GM12878 (cell line): ENCODE data around the gene OGFR. TPM values are rescaled to one million over a fixed set of nuclear protein-coding genes. Genes with fewer than 3 reads are reported as not detected.

Source experiments
- ATAC-seq: fragments of 200-7000 bp; cut with Tn5 transposase; 3 replicates; pipeline ENCODE4 v1.9.1; 2020; ENCODE audit warnings: mild to moderate bottlenecking, moderate library complexity
- BruUV-seq: library from RNA; stranded (reverse); fragments of 400-500 nt; replicated peaks from 2 replicates; lab custom pipeline; 2021; lab: Mats Ljungman, UMichigan
- CTCF ChIA-PET: fragments of 300-600 bp; sonication (Branson Sonifier 250); formaldehyde crosslinking; extraction: SDS; loops from one replicate; lab custom pipeline; 2021; ENCODE audit warnings: inconsistent platforms; lab: Yijun Ruan, JAX
- POLR2A ChIA-PET: fragments of 350-600 bp; formaldehyde crosslinking; extraction: SDS; loops from one replicate; lab custom pipeline; 2021; ENCODE audit warnings: inconsistent platforms; lab: Charles Lee
- RAD21 ChIA-PET: fragments of 300-600 bp; sonication (Branson Sonifier 250); formaldehyde crosslinking; loops from one replicate; lab custom pipeline; 2023; ENCODE audit warnings: antibody characterized with exemption; ENCODE audit not compliant: unreplicated experiment; lab: Charles Lee
- SMC1A ChIA-PET: fragments of 300-600 bp; sonication (Branson Sonifier 250); formaldehyde crosslinking; loops from one replicate; lab custom pipeline; 2023; ENCODE audit not compliant: unreplicated experiment, uncharacterized antibody; lab: Charles Lee
- DNase-seq: peaks from one replicate; pipeline ENCODE4 v3.0.0-alpha.2; 2011; ENCODE audit warnings: low read depth, low spot score
- FAIRE-seq: peaks from 3 replicates; lab custom pipeline; 2011; peaks lifted over from hg19 to GRCh38; lab: Jason Lieb, UNC
- H2AFZ ChIP-seq: 2 replicates; pipeline ENCODE4 v1.6.0; 2011; ENCODE audit warnings: low read depth, low read length, control low read depth; ENCODE audit not compliant: control insufficient read depth
- H3K27ac ChIP-seq: 2 replicates; pipeline ENCODE4 v1.5.1; 2011; ENCODE audit warnings: control low read depth; ENCODE audit not compliant: control insufficient read depth, insufficient read depth
- H3K27me3 ChIP-seq, 2 experiments: replicated peaks in 1 of 2; 2 replicates each; pipeline versions ENCODE4 v1.6.0 to v1.6.1; 2011; ENCODE audit warnings: low read length in 1 of 2; ENCODE audit not compliant: control insufficient read depth in 2 of 2, insufficient read depth in 2 of 2
- H3K36me3 ChIP-seq, 2 experiments: 2 replicates each; pipeline ENCODE4 v1.5.1; 2011; ENCODE audit warnings: low read length in 1 of 2; ENCODE audit not compliant: control insufficient read depth in 2 of 2, insufficient read depth in 2 of 2
- H3K4me1 ChIP-seq: 2 replicates; pipeline ENCODE4 v1.6.1; 2011; ENCODE audit warnings: mild to moderate bottlenecking, low read length, moderate library complexity, mixed read lengths; ENCODE audit not compliant: control insufficient read depth, insufficient read depth
- H3K4me2 ChIP-seq: 2 replicates; pipeline ENCODE4 v1.6.0; 2011; ENCODE audit warnings: control low read depth; ENCODE audit not compliant: control insufficient read depth, insufficient read depth
- H3K4me3 ChIP-seq: fragments of 200-600 bp; sonication (generic); 2 replicates; pipeline ENCODE4 v1.5.1; 2016
- H3K79me2 ChIP-seq: 2 replicates; pipeline ENCODE4 v1.6.0; 2011; ENCODE audit warnings: low read length; ENCODE audit not compliant: control insufficient read depth, insufficient read depth
- H3K9ac ChIP-seq: 2 replicates; pipeline ENCODE4 v1.8.0; 2011; ENCODE audit warnings: low read length, control low read depth, mixed read lengths; ENCODE audit not compliant: control insufficient read depth, insufficient read depth
- H3K9me3 ChIP-seq: replicated peaks from 3 replicates; pipeline ENCODE4 v1.5.1; 2011; ENCODE audit warnings: mild to moderate bottlenecking, low read length; ENCODE audit not compliant: control insufficient read depth, insufficient read depth
- H4K20me1 ChIP-seq: 2 replicates; pipeline ENCODE4 v1.6.0; 2011; ENCODE audit not compliant: control insufficient read depth, insufficient read depth
- CBX5 ChIP-seq: sonication (generic); IDR thresholded peaks from 2 replicates; pipeline ENCODE4 v1.6.1; 2016; ENCODE audit warnings: low read depth, moderate library complexity, mild to moderate bottlenecking, inconsistent platforms
- GABPA ChIP-seq: IDR thresholded peaks from 2 replicates; pipeline ENCODE4 v1.6.1; 2014; ENCODE audit warnings: antibody characterized with exemption, low read depth, mild to moderate bottlenecking, inconsistent platforms
- HDGF ChIP-seq: fragments of 450-650 bp; IDR thresholded peaks from 2 replicates; pipeline ENCODE4 v1.6.1; 2016; ENCODE audit warnings: antibody characterized with exemption
- IRF4 ChIP-seq: IDR thresholded peaks from 2 replicates; pipeline ENCODE4 v1.6.1; 2011; ENCODE audit warnings: low read depth, low read length
- KDM1A ChIP-seq: fragments of 200-600 bp; sonication (generic); IDR thresholded peaks from 2 replicates; pipeline ENCODE4 v1.6.1; 2016; ENCODE audit warnings: borderline replicate concordance
- MYB ChIP-seq: fragments of 150-350 bp; IDR thresholded peaks from 2 replicates; pipeline ENCODE4 v1.6.1; 2014; ENCODE audit warnings: mild to moderate bottlenecking, low read depth, low read length, borderline replicate concordance
- PBX3 ChIP-seq: IDR thresholded peaks from 2 replicates; pipeline ENCODE4 v1.6.1; 2011; ENCODE audit warnings: mild to moderate bottlenecking, low read depth, low read length, moderate library complexity; ENCODE audit not compliant: insufficient replicate concordance
- POU2F2 ChIP-seq: IDR thresholded peaks from 3 replicates; pipeline ENCODE4 v1.6.1; 2011; ENCODE audit warnings: low read depth, mild to moderate bottlenecking, low read length, borderline replicate concordance
- PRDM15 ChIP-seq: fragments of 450-650 bp; formaldehyde crosslinking; IDR thresholded peaks from 2 replicates; pipeline ENCODE4 v1.4.0; 2020; ENCODE audit warnings: mild to moderate bottlenecking, moderate library complexity
- SIN3A ChIP-seq: IDR thresholded peaks from 2 replicates; pipeline ENCODE4 v1.6.1; 2012; ENCODE audit warnings: low read depth, low read length, improper control_type of control experiment
- SKIL ChIP-seq: fragments of 450-650 bp; IDR thresholded peaks from 2 replicates; pipeline ENCODE4 v1.6.1; 2017; ENCODE audit warnings: mild to moderate bottlenecking, low read depth, inconsistent platforms; ENCODE audit not compliant: poor library complexity, severe bottlenecking
- SMC3 ChIP-seq: IDR thresholded peaks from 2 replicates; pipeline ENCODE4 v1.6.1; 2011; ENCODE audit warnings: low read length, improper control_type of control experiment, borderline replicate concordance
- ZBTB33 ChIP-seq: fragments of 450-650 bp; IDR thresholded peaks from 2 replicates; pipeline ENCODE4 v1.6.1; 2017; ENCODE audit warnings: mild to moderate bottlenecking
- WGBS: methylation state at CpG from one replicate; pipeline ENCODE4 v1.1.6; 2016; ENCODE audit warnings: low lambda C conversion rate; ENCODE audit not compliant: insufficient replicate concordance, insufficient coverage; ENCODE audit errors: missing lambda C conversion rate; 5-methylcytosine and 5-hydroxymethylcytosine counted together
- in situ Hi-C: fragments of 300-500 bp; cut with MboI; formaldehyde crosslinking; loops from 9 replicates; pipeline ENCODE4 v1.14.3; 2018; ENCODE audit warnings: mixed read lengths
- intact Hi-C: fragments of 100-400 bp; cut with micrococcal nuclease; formaldehyde crosslinking; loops from one replicate; pipeline ENCODE4 v1.14.2; 2022; ENCODE audit not compliant: unreplicated experiment
- polyA plus RNA-seq, 11 experiments: library from polyadenylated mRNA; depleted of rRNA in 4 of 11; unstranded in 6 of 11; stranded (reverse) in 5 of 11; fragments of >200 nt; fragmentation: Nextera tagmentation in 4 of 11; fragmentation: Illumina TruSeq in 1 of 11; extraction: Ambion mirVana in 4 of 11; extraction: Trizol in 1 of 11; gene quantifications; 1 replicate in 1 of 11; 2 replicates in 10 of 11; pipeline versions ENCODE4 v1.2.1 to v1.2.3, GENCODE V29; 2011 to 2016; ENCODE audit warnings: inconsistent platforms in 2 of 11, missing spikeins in 2 of 11, low read depth in 1 of 11
- total RNA-seq, 4 experiments: library from RNA; depleted of rRNA in 3 of 4; stranded (reverse); fragments of >200 nt in 3 of 4; fragmentation: Illumina TruSeq in 1 of 4; extraction: Trizol in 1 of 4; gene quantifications; 2 replicates each; pipeline versions ENCODE4 v1.2.1 to v1.2.3, GENCODE V29; 2013 to 2021

The OGFR gene
- total and polyA plus RNA-seq, 10 of the 15 experiments (the other 5 are each of a cell fraction or from before 2014, with no cell fraction given), result 0.72 to 62.1 (median 27.3) TPM

- Histone ChIP-seq H3K27ac (no peak overlapping the region), H3K4me2 (no peak overlapping the region), H3K27me3 (peaks cover 0 to 1% of the 10 kb centered on the region in 2 experiments; a peak in 1 of 4 replicates), H4K20me1 (no peaks in the 10 kb centered on the region), H3K4me3 (no peak overlapping the region), H2AFZ (no peak overlapping the region), H3K9me3 (no peaks in the 10 kb centered on the region; the same call in 2 of the 3 replicates), H3K4me1 (peaks cover 10% of the 10 kb centered on the region), H3K36me3 (no peaks in the 10 kb centered on the region), H3K79me2 (no peaks in the 10 kb centered on the region), H3K9ac (no peak overlapping the region)
- CTCF ChIA-PET, result interaction anchor here (1.0 kb wide), 1 partner anchor 13 kb away, joined by 3 read pairs; no protein-coding TSS in a partner anchor
- BruUV-seq, result no TSS peak
- intact Hi-C loops (no loop called here), in situ Hi-C loops (loop anchor here (5.0 kb wide), 1 partner anchor 48 kb away; no protein-coding TSS in a partner anchor)
- SMC1A ChIA-PET, result no interaction called here
- RAD21 ChIA-PET, result no interaction called here
- DNase-seq (no peak), ATAC-seq (no peak), FAIRE-seq (no peak)
- TF ChIP-seq SIN3A (no peak), MYB (no peak), SKIL (no peak), GABPA (no peak), CBX5 (no peak), POU2F2 (no peak), SMC3 (no peak), PRDM15 (no peak), KDM1A (no peak), ZBTB33 (no peak), HDGF (no peak), PBX3 (no peak), IRF4 (no peak)
- POLR2A ChIA-PET, result no interaction called here
- 73% methylated on average over 23 of the region's 24 CpGs for WGBS
Measured at GRCh38 chr20:62778601-62779416, 25.8 kb upstream of the OGFR start.
